PFSK-1 (cell line): ENCODE data around the gene LSAMP.

Experiments
- FOXP2 ChIP-seq: optimal IDR thresholded peaks from 2 replicates; pipeline ENCODE3; 2011; ENCODE audit warnings: borderline replicate concordance, control low read depth, inconsistent platforms; ENCODE audit not compliant: insufficient read depth; ENCODE audit errors: extremely low read length, extremely low read depth
- POLR2AphosphoS5 ChIP-seq: IDR thresholded peaks from 2 replicates; pipeline ENCODE4 v1.6.1; 2012; ENCODE audit warnings: low read depth, mild to moderate bottlenecking, control low read depth, low read length, moderate library complexity
- SIN3A ChIP-seq: IDR thresholded peaks from 2 replicates; pipeline ENCODE4 v1.6.1; 2012; ENCODE audit warnings: mild to moderate bottlenecking, low read length, moderate library complexity, borderline replicate concordance; ENCODE audit not compliant: insufficient read depth
- TAF1 ChIP-seq: IDR thresholded peaks from 2 replicates; pipeline ENCODE4 v1.6.1; 2012; ENCODE audit warnings: low read length, control low read depth, borderline replicate concordance; ENCODE audit not compliant: insufficient read depth
- TF ChIP-seq, protein P1 (sequence below), 2 experiments: IDR thresholded peaks; 2 replicates each; pipeline versions ENCODE4 v1.6.1 to v1.8.0; 2011 to 2012; ENCODE audit warnings: low read depth in 2 of 2, low read length in 2 of 2, control low read depth in 1 of 2, inconsistent platforms in 1 of 2, mild to moderate bottlenecking in 1 of 2, moderate library complexity in 1 of 2; ENCODE audit not compliant: insufficient read depth in 1 of 2

LSAMP gene

DNA sequence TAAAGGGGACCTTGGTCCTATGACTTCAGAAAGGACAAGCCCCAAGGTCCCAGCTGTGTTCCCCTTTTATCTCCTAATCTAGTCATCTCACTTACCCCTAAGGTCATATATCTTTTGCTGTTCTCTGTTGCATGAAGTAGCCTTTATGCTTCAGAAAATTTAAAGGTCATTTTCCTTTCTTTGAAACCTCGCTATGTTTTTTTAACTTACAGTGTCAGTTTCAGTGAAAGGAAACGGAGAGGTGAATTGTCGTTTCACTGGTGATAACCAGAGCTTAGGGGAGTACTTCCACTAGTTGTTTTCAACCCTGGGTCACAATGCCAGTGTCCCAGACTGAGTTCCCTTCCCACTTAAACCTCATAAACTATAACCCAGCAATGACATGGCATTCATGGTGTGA lies 464.6 kb downstream of the LSAMP start:
- TF ChIP-seq, protein P1, sequence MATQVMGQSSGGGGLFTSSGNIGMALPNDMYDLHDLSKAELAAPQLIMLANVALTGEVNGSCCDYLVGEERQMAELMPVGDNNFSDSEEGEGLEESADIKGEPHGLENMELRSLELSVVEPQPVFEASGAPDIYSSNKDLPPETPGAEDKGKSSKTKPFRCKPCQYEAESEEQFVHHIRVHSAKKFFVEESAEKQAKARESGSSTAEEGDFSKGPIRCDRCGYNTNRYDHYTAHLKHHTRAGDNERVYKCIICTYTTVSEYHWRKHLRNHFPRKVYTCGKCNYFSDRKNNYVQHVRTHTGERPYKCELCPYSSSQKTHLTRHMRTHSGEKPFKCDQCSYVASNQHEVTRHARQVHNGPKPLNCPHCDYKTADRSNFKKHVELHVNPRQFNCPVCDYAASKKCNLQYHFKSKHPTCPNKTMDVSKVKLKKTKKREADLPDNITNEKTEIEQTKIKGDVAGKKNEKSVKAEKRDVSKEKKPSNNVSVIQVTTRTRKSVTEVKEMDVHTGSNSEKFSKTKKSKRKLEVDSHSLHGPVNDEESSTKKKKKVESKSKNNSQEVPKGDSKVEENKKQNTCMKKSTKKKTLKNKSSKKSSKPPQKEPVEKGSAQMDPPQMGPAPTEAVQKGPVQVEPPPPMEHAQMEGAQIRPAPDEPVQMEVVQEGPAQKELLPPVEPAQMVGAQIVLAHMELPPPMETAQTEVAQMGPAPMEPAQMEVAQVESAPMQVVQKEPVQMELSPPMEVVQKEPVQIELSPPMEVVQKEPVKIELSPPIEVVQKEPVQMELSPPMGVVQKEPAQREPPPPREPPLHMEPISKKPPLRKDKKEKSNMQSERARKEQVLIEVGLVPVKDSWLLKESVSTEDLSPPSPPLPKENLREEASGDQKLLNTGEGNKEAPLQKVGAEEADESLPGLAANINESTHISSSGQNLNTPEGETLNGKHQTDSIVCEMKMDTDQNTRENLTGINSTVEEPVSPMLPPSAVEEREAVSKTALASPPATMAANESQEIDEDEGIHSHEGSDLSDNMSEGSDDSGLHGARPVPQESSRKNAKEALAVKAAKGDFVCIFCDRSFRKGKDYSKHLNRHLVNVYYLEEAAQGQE (IDR thresholded peaks at IDR 0.05; ENCODE audit: insufficient read depth in 1 of 2, low read depth in 2 of 2, low read length in 2 of 2) = no peak
- TF ChIP-seq POLR2AphosphoS5 (no peak), SIN3A (no peak), FOXP2 (no peak), TAF1 (no peak)

DNA sequence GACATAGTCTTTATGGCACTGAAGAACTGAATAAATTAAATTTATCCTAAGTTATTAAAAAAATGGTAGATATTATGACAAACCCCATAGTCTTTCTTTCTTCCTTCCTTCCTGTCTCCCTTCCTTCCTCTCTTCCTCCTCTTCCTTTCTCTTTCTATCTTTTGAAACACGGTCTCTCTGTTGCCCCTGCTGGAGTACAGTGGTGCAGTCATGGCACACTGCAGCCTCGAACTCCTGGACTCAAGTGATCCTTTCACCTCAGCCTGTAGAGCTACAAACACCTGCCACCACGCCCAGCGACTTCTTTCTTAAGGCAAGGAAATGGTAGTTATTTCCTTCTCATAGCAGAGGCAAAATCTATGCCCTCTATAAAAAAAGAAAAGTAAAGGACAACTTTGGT lies 467.4 kb downstream of the LSAMP start:
- no peak for TF ChIP-seq TAF1
- TF ChIP-seq, protein P1 (IDR thresholded peaks at IDR 0.05; ENCODE audit: insufficient read depth in 1 of 2, low read depth in 2 of 2, low read length in 2 of 2) = no peak
- TF ChIP-seq POLR2AphosphoS5 = no peak
- no peak for TF ChIP-seq FOXP2
- no peak for TF ChIP-seq SIN3A

DNA sequence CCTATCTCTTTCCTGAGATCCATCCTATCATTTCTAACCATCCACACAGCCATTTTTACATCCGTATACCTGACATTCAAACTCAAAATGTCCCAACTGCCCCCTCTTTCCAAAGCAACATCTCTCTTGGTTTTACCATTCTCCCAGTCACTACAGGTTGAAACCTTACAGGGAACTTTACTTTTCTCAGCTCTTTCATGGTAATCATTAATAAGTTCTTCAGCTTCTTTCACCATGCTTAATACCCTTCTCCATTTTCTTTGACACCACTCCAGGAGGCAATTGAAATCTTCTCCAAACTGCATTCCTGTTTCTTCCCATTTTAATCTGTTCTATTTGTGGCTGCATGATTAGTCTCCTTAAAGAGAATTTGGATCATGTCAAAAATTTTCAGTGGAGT lies 469.5 kb downstream of the LSAMP start:
- no peak for TF ChIP-seq TAF1
- no peak for TF ChIP-seq FOXP2

DNA sequence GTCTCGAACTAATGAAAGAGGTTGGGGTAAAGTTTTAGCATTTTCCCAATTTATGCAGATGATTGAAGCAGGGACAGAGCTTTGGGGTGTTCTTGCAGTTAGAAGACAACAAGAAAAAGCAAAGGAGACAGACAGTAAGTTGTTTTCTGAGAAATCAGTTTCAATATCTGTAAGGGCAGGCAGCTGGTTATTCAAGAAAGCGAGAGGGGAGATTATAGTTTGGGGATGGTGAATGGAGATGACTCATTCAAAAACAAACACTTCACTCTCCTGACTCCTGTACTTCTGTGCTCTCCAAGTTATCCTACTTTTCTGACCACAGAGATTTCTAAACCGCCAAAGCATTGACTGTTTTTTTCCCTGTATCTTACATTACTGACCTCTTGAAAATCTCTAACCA lies 469.9 kb downstream of the LSAMP start:
- TF ChIP-seq FOXP2 (no peak), SIN3A (no peak), TAF1 (no peak), POLR2AphosphoS5 (no peak)
- TF ChIP-seq, protein P1 (IDR thresholded peaks at IDR 0.05; ENCODE audit: insufficient read depth in 1 of 2, low read depth in 2 of 2, low read length in 2 of 2) = no peak

DNA sequence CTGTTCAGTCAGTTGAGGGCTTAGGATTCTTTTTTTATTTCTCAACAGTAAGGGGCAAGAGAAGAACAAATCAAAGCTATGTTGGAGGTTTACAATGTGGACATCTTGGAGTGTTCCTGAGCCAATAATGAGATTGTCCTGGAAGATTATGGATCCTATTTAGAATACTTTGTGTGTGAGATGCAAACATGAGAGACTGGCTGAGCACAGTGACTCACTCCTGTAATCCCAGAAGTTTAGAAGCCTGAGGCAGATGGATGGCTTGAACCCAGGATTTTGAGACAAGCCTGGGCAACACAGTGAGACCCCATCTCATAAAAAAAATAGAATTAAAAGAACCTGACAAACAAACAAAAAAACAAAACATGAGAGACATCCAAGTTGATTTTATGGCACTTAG lies 470.3 kb downstream of the LSAMP start:
- TF ChIP-seq FOXP2 = no peak
- no peak for TF ChIP-seq POLR2AphosphoS5
- TF ChIP-seq, protein P1 (IDR thresholded peaks at IDR 0.05; ENCODE audit: insufficient read depth in 1 of 2, low read depth in 2 of 2, low read length in 2 of 2) = no peak
- no peak for TF ChIP-seq TAF1
- TF ChIP-seq SIN3A = no peak

DNA sequence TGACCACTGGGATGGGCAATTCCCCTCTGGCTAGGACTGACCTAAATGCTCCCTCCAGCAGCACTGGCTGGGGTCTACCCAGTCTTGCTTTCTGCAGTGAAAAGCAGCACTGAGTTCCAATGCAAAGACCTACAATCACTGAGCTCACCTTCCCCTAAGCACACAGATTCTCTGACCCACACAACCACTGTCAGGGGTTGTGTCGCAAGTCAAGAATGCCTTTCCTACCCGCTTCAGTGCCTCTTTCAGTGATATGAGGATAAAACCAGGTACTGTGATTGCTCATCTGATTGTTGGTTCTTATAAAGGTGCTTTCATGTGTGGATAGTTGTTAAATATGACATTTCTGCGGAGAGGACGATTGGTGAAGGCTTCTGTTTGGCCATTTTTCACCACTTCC lies 476.4 kb downstream of the LSAMP start:
- no peak for TF ChIP-seq SIN3A
- TF ChIP-seq, protein P1 (IDR thresholded peaks at IDR 0.05; ENCODE audit: insufficient read depth in 1 of 2, low read depth in 2 of 2, low read length in 2 of 2) = no peak
- no peak for TF ChIP-seq FOXP2
- no peak for TF ChIP-seq TAF1
- no peak for TF ChIP-seq POLR2AphosphoS5
